ENCODE data around the gene SP1. TPM values are rescaled to one million over a fixed set of nuclear protein-coding genes. Genes with fewer than 3 reads are reported as not detected.

The SP1 gene
- total RNA-seq, 1 donor from 2014 or later: 23.7 TPM

GRCh38 chr12:53334822-53335221 lies 45.2 kb upstream of the SP1 start:
- peaks cover 14% of the 10 kb centered on the region for H3K27me3 ChIP-seq (ENCODE audit: control insufficient read depth, insufficient read depth, low read length)
- DNase-seq (ENCODE audit: low read depth): no peak
- no peak for TF ChIP-seq CTCF (IDR thresholded peaks at IDR 0.05; ENCODE audit: insufficient read depth, low read length, severe bottlenecking)
- no peaks in the 10 kb centered on the region for H3K36me3 ChIP-seq (ENCODE audit: control insufficient read depth, insufficient read depth, low read length)
- no peak overlapping the region for H3K4me3 ChIP-seq (ENCODE audit: low read depth, low read length)
- FAIRE-seq: no peak

DNA sequence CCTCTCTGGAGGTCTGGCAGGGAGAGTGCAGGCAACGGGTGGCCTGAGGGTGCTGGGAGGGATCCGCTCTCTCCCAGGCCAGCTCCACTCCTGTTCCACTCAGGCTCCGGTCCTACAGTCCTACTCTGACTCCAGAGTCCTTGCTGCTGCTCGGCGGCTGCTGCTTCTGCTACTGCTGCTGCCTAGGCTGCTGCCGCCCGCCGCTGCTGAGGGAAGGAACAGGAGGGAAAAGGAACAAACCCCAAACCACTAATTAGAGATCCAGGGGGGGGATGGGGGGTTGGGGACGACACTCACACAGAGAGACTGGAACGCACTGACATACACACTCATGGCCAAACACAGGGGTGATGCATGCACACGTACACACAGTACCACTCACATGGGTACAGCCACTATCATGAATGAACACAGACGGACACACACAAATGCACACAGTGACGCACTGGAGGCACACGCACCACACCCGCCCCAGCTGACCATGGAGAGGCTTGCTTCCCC lies 43.7 kb upstream of the SP1 start, which contains the start of gene SP7:
TSS of gene SP7 (minus strand) at position 174 of the 501 bp plus-strand sequence. CDS start 708 bp downstream, outside the sequence.
- no peak for DNase-seq (ENCODE audit: low read depth)
- no peaks in the 10 kb centered on the region for H3K36me3 ChIP-seq (ENCODE audit: control insufficient read depth, insufficient read depth, low read length)
- no peak for TF ChIP-seq CTCF (IDR thresholded peaks at IDR 0.05; ENCODE audit: insufficient read depth, low read length, severe bottlenecking)
- no peak for FAIRE-seq
- H3K27me3 ChIP-seq (ENCODE audit: control insufficient read depth, insufficient read depth, low read length): peaks cover 14% of the 10 kb centered on the region
- no peak within 1 kb of the TSS for H3K4me3 ChIP-seq (ENCODE audit: low read depth, low read length)

GRCh38 chr12:53338017-53338416 lies 42.0 kb upstream of the SP1 start:
- FAIRE-seq: no peak
- no peak overlapping the region for H3K4me3 ChIP-seq (ENCODE audit: low read depth, low read length)
- TF ChIP-seq CTCF (IDR thresholded peaks at IDR 0.05; ENCODE audit: insufficient read depth, low read length, severe bottlenecking): no peak
- peaks cover 14% of the 10 kb centered on the region for H3K27me3 ChIP-seq (ENCODE audit: control insufficient read depth, insufficient read depth, low read length)
- no peak for DNase-seq (ENCODE audit: low read depth)
- no peaks in the 10 kb centered on the region for H3K36me3 ChIP-seq (ENCODE audit: control insufficient read depth, insufficient read depth, low read length)

- FAIRE-seq (no peak), DNase-seq (ENCODE audit: low read depth) (no peak)
- H3K4me3 ChIP-seq (ENCODE audit: low read depth, low read length): no peak overlapping the region
- H3K36me3 ChIP-seq (ENCODE audit: control insufficient read depth, insufficient read depth, low read length): no peaks in the 10 kb centered on the region
- TF ChIP-seq CTCF (IDR thresholded peaks at IDR 0.05; ENCODE audit: insufficient read depth, low read length, severe bottlenecking): no peak
- peaks cover 14% of the 10 kb centered on the region for H3K27me3 ChIP-seq (ENCODE audit: control insufficient read depth, insufficient read depth, low read length)
These were observed 41.1 kb upstream of the SP1 start for GRCh38 chr12:53338916-53339315.

- Histone ChIP-seq H3K27me3 (ENCODE audit: control insufficient read depth, insufficient read depth, low read length) (peaks cover 14% of the 10 kb centered on the region), H3K4me3 (ENCODE audit: low read depth, low read length) (no peak overlapping the region), H3K36me3 (ENCODE audit: control insufficient read depth, insufficient read depth, low read length) (no peaks in the 10 kb centered on the region)
- no peak for TF ChIP-seq CTCF (IDR thresholded peaks at IDR 0.05; ENCODE audit: insufficient read depth, low read length, severe bottlenecking)
- FAIRE-seq (no peak), DNase-seq (ENCODE audit: low read depth) (no peak)
These were observed 39.6 kb upstream of the SP1 start for GRCh38 chr12:53340398-53340797.

GRCh38 chr12:53343449-53343848 lies 36.5 kb upstream of the SP1 start:
- Histone ChIP-seq H3K27me3 (ENCODE audit: control insufficient read depth, insufficient read depth, low read length) (peaks cover 5% of the 10 kb centered on the region), H3K4me3 (ENCODE audit: low read depth, low read length) (no peak overlapping the region), H3K36me3 (ENCODE audit: control insufficient read depth, insufficient read depth, low read length) (no peaks in the 10 kb centered on the region)
- DNase-seq (ENCODE audit: low read depth): no peak
- TF ChIP-seq CTCF (IDR thresholded peaks at IDR 0.05; ENCODE audit: insufficient read depth, low read length, severe bottlenecking): no peak
- no peak for FAIRE-seq
